GM18505 (cell line): ENCODE measurements around the gene NLRP4.
"Not testable (repeated sequence)": the region's sequence is repeated elsewhere in the genome, so short reads cannot be mapped to it uniquely, and the experiment has no call there.

ENCODE experiments used
- ATAC-seq: cut with Tn5 transposase; IDR thresholded peaks from one replicate; pipeline ENCODE4 v1.9.1; 2021; ENCODE audit not compliant: unreplicated experiment
- POLR2A ChIP-seq: IDR thresholded peaks from 4 replicates; pipeline ENCODE4 v1.6.1; 2011; ENCODE audit warnings: borderline replicate concordance; ENCODE audit not compliant: insufficient read depth, insufficient read length; ENCODE audit errors: extremely low read depth

NLRP4 gene

GRCh38 chr19:55907746-55908145, 71.4 kb downstream of the NLRP4 start:
- TF ChIP-seq POLR2A, result no peak
- ATAC-seq, result no peak

- no peak for TF ChIP-seq POLR2A
- ATAC-seq, result no peak
Measured at GRCh38 chr19:55909801-55910200, 73.5 kb downstream of the NLRP4 start.

DNA sequence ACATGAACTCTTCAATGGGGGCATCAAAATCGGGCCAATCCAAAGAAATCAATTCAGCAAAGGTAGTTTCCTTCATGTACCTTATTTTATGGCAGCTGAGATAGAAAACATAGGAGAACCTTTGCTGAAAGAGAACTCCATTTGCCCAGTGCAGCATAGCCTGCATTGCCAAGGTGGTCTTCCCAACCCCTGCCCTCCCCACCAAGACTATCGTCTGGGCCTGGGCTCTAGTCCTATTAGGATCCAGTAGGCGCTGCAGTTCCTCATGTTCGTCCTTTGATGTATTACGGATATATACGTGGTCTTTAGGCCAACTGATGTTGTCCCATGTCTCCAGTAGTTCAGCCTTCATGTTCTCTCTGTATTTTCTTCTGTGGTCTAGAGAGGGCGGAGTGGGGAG, 76.6 kb downstream of the NLRP4 start:
- ATAC-seq, result no peak
- TF ChIP-seq POLR2A, result no peak

GRCh38 chr19:55913643-55914268, 77.4 kb downstream of the NLRP4 start:
- no peak for TF ChIP-seq POLR2A

DNA sequence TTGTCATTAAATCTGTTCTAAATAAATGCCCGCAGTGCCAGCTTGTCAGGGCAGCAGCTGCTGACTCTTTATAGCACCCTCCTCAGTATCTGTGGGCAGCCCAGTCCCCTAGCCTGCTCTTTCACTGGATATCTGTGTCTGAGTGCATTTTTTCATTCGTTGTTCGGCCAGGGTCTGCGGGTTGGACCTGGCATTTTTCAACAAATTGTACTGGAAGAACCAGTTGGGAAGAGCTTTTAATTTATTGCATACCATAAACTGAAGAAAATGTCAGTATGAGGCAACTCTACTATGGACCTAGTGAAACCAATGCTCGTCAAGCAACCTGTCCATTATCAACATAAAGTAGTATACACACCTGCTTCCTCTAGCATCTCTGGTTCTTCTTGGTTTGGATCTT, 87.2 kb downstream of the NLRP4 start:
- TF ChIP-seq POLR2A, result no peak
- no peak for ATAC-seq

More at GRCh38 chr19:55913643-55914268, 77.4 kb downstream of the NLRP4 start:
- no peak for ATAC-seq

DNA sequence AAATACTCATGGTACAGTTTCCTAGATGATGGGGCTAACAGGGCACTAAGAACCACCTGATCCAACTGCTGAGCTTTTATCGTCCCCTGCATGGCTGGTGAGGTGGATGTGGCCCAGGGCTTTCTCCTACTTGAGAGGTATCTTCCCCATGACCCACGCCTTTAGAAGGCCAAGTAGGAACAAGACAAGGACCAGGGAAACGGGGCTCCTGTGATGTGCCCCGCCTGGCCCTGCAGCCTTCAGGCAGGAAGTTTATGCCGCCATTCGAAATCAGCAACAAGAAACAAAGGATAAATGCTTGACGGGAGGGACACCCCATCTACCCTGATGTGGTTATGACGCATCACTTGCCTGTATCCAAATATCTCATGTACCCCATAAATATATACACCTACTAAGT, 91.7 kb downstream of the NLRP4 start:
- no peak for ATAC-seq
- TF ChIP-seq POLR2A, result no peak

- ATAC-seq, result not testable (repeated sequence)
Measured at GRCh38 chr19:55929258-55929657, 92.9 kb downstream of the NLRP4 start.

GRCh38 chr19:55930996-55931515, 94.7 kb downstream of the NLRP4 start:
- TF ChIP-seq POLR2A, result no peak
- no peak for ATAC-seq
